Endothelial cell of umbilical vein (primary cell): ENCODE data around the gene MFNG.

Source experiments
- CTCF ChIP-seq, 2 donors: IDR thresholded peaks; 1 replicate in 1 of 2; 2 replicates in 1 of 2; pipeline ENCODE4 v1.5.1; 2011; ENCODE audit warnings: low read length in 2 of 2, mild to moderate bottlenecking in 2 of 2, moderate library complexity in 2 of 2, control low read depth in 1 of 2, inconsistent platforms in 1 of 2, low read depth in 1 of 2; ENCODE audit not compliant: insufficient read depth in 1 of 2; ENCODE audit errors: extremely low read depth in 1 of 2
- EZH2 ChIP-seq: IDR thresholded peaks from 2 replicates; pipeline ENCODE4 v1.6.1; 2012; ENCODE audit warnings: borderline replicate concordance, low read depth, mild to moderate bottlenecking, moderate library complexity, low read length, inconsistent platforms; ENCODE audit not compliant: severe bottlenecking
- FOS ChIP-seq: IDR thresholded peaks from 2 replicates; pipeline ENCODE4 v1.6.1; 2011; ENCODE audit warnings: mild to moderate bottlenecking, low read length, moderate library complexity, borderline replicate concordance; ENCODE audit not compliant: insufficient read depth
- MAX ChIP-seq: IDR thresholded peaks from 2 replicates; pipeline ENCODE4 v1.6.1; 2011; ENCODE audit not compliant: insufficient read depth, insufficient read length
- MYC ChIP-seq: IDR thresholded peaks from one replicate; pipeline ENCODE4 v1.6.1; 2011; ENCODE audit warnings: mild to moderate bottlenecking, low read depth, low read length
- POLR2A ChIP-seq: IDR thresholded peaks from 2 replicates; pipeline ENCODE4 v1.6.1; 2012; ENCODE audit warnings: low read depth, mild to moderate bottlenecking, control low read depth, low read length
- POLR2AphosphoS5 ChIP-seq: IDR thresholded peaks from 2 replicates; pipeline ENCODE4 v1.6.1; 2012; ENCODE audit warnings: low read depth, mild to moderate bottlenecking, control low read depth, low read length, moderate library complexity; ENCODE audit not compliant: insufficient read depth

- TF ChIP-seq EZH2 (no peak), CTCF (IDR thresholded peaks at IDR 0.05; ENCODE audit: extremely low read depth in 1 of 2, insufficient read depth in 1 of 2, low read depth in 1 of 2, low read length in 2 of 2) (no peak), MYC (no peak), POLR2AphosphoS5 (no peak), POLR2A (no peak), MAX (no peak), FOS (no peak)
These were observed 44.0 kb downstream of the MFNG start for GRCh38 chr22:37442135-37442534.
